ENCODE measurements around the gene ANP32A.
"Not testable (repeated sequence)": the region's sequence is repeated elsewhere in the genome, so short reads cannot be mapped to it uniquely, and the experiment has no call there.

GRCh38 chr15:68858666-68859065 is 38.0 kb upstream of the ANP32A start:
- not testable (repeated sequence) for TF ChIP-seq CTCF (optimal IDR thresholded peaks at IDR 0.05 in 1 of 3, IDR thresholded peaks at IDR 0.05 in 1 of 3, conservative IDR thresholded peaks at IDR 0.05 in 1 of 3; ENCODE audit: extremely low read depth in 1 of 3, insufficient read depth in 2 of 3, low read length in 3 of 3); EZH2 (IDR thresholded peaks at IDR 0.05; ENCODE audit: low read length)
